ENCODE measurements around the gene GRID2. TPM values are rescaled to one million over a fixed set of nuclear protein-coding genes. Genes with fewer than 3 reads are reported as not detected.

Gene GRID2
- total and polyA plus RNA-seq, 2 of the 13 experiments (the other 11 are each of a cell fraction or from before 2014, with no cell fraction given) = not detected

DNA sequence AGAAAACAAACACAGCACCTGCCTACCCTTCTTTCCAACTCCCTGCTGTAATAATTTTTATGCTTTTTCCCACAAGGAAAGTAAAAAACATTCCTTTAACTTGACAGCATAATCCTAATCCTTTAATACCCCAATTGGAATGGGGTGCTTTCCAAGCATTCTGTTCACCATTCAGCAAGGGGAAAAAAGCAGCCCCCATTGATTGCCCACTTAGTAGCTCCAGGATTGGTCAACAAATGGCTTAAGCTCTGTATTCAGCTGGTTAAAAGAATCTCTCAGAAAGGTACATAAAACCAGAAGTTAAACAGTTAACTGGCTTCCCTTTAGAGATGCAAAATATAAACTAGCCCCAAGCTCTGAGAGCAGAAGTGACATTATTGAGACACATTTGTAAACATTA lies 1330.0 kb downstream of the GRID2 start (continued):
- TF ChIP-seq, protein P1, sequence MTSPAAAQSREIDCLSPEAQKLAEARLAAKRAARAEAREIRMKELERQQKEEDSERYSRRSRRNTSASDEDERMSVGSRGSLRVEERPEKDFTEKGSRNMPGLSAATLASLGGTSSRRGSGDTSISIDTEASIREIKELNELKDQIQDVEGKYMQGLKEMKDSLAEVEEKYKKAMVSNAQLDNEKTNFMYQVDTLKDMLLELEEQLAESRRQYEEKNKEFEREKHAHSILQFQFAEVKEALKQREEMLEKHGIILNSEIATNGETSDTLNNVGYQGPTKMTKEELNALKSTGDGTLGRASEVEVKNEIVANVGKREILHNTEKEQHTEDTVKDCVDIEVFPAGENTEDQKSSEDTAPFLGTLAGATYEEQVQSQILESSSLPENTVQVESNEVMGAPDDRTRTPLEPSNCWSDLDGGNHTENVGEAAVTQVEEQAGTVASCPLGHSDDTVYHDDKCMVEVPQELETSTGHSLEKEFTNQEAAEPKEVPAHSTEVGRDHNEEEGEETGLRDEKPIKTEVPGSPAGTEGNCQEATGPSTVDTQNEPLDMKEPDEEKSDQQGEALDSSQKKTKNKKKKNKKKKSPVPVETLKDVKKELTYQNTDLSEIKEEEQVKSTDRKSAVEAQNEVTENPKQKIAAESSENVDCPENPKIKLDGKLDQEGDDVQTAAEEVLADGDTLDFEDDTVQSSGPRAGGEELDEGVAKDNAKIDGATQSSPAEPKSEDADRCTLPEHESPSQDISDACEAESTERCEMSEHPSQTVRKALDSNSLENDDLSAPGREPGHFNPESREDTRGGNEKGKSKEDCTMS (CRISPR knock-in tag; conservative IDR thresholded peaks at IDR 0.05) = no peak
- TF ChIP-seq ZBTB20 (CRISPR knock-in tag; IDR thresholded peaks at IDR 0.05; ENCODE audit: borderline replicate concordance, low read depth) = no peak
- no peak for TF ChIP-seq JUNB (CRISPR knock-in tag; IDR thresholded peaks at IDR 0.05; ENCODE audit: borderline replicate concordance)
- TF ChIP-seq, protein P2, sequence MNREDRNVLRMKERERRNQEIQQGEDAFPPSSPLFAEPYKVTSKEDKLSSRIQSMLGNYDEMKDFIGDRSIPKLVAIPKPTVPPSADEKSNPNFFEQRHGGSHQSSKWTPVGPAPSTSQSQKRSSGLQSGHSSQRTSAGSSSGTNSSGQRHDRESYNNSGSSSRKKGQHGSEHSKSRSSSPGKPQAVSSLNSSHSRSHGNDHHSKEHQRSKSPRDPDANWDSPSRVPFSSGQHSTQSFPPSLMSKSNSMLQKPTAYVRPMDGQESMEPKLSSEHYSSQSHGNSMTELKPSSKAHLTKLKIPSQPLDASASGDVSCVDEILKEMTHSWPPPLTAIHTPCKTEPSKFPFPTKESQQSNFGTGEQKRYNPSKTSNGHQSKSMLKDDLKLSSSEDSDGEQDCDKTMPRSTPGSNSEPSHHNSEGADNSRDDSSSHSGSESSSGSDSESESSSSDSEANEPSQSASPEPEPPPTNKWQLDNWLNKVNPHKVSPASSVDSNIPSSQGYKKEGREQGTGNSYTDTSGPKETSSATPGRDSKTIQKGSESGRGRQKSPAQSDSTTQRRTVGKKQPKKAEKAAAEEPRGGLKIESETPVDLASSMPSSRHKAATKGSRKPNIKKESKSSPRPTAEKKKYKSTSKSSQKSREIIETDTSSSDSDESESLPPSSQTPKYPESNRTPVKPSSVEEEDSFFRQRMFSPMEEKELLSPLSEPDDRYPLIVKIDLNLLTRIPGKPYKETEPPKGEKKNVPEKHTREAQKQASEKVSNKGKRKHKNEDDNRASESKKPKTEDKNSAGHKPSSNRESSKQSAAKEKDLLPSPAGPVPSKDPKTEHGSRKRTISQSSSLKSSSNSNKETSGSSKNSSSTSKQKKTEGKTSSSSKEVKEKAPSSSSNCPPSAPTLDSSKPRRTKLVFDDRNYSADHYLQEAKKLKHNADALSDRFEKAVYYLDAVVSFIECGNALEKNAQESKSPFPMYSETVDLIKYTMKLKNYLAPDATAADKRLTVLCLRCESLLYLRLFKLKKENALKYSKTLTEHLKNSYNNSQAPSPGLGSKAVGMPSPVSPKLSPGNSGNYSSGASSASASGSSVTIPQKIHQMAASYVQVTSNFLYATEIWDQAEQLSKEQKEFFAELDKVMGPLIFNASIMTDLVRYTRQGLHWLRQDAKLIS (CRISPR knock-in tag; IDR thresholded peaks at IDR 0.05) = no peak
- no peak for TF ChIP-seq TEAD2 (CRISPR knock-in tag; IDR thresholded peaks at IDR 0.05)

DNA sequence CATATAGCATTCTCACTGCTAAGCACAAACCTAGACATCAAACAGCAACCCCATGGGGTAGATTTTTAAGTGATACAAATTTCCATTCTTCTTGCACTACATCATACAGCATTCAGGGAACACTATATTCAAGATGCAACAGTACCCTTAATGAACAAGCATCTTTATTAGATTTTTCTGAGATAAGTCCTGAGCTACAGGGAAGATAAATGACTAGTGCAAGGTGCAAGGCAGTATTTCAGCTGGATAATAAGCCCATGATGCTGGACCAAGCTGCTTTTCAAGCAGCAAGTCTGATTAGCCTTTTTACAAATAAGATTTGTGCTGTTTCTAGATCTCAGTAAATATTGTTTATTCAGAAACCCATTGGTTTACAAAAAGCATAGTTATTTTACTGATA lies 1332.2 kb downstream of the GRID2 start:
- Histone ChIP-seq H3K79me2 (ENCODE audit: insufficient read depth, low read length) (no peaks in the 10 kb centered on the region), H3K36me3 (replicated peaks in 1 of 2; ENCODE audit: control insufficient read depth in 1 of 2, insufficient read depth in 2 of 2, low read length in 2 of 2) (no peaks in the 10 kb centered on the region), H3K4me2 (ENCODE audit: low read depth, low read length) (no peak overlapping the region), H3K27me3 (ENCODE audit: control insufficient read depth in 1 of 2, insufficient read depth in 2 of 2, low read length in 2 of 2) (no peaks in the 10 kb centered on the region), H4K20me1 (ENCODE audit: insufficient read depth, low read length) (no peaks in the 10 kb centered on the region), H3K9me3 (ENCODE audit: low read length) (no peaks in the 10 kb centered on the region), H3K4me1 (ENCODE audit: insufficient read depth, low read length) (no peaks in the 10 kb centered on the region), H3K9ac (ENCODE audit: insufficient read depth, low read depth, low read length) (no peak overlapping the region), H3K4me3 (replicated peaks in 1 of 3; ENCODE audit: insufficient read depth in 1 of 3, low read depth in 2 of 3, low read length in 3 of 3) (no peak overlapping the region), H2AFZ (ENCODE audit: low read length) (no peak overlapping the region), H3K27ac (ENCODE audit: extremely low read length, insufficient read depth, low read length) (no peak overlapping the region)
- intact Hi-C loops (cut with micrococcal nuclease; ENCODE audit: unreplicated experiment) = no loop called here
- ChIA-PET CTCF (ENCODE audit: low intra/inter-chr PET ratio, low total read pairs) (no interaction called here), POLR2A (no interaction called here)
- in situ Hi-C loops (cut with HindIII; ENCODE audit: extremely low pct_ligation_motif_present, low pct_unique_long_range_greater_than_20kb) = no loop called here
- no peak for FAIRE-seq
- no peak for DNase-seq (ENCODE audit: low spot score)
- BruUV-seq (replicated peaks) = no TSS peak
- ATAC-seq = no peak
- TF ChIP-seq HNF4A (CRISPR knock-in tag; IDR thresholded peaks at IDR 0.05) = no peak
- no peak for TF ChIP-seq ZNF850 (CRISPR knock-in tag; conservative IDR thresholded peaks at IDR 0.05)
- no peak for TF ChIP-seq GTF3A (CRISPR knock-in tag; conservative IDR thresholded peaks at IDR 0.05)
- TF ChIP-seq, protein P3, sequence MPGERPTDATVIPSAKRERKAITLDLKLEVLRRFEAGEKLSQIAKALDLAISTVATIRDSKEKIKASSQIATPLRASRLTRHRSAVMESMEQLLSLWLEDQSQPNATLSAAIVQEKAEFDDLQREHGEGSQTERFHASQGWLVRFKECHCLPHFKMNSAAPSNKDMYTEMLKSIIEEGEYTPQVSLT (CRISPR knock-in tag; IDR thresholded peaks at IDR 0.05; ENCODE audit: borderline replicate concordance, low read depth) = no peak
- no peak for TF ChIP-seq STAG1 (CRISPR knock-in tag; IDR thresholded peaks at IDR 0.05)
- no peak for TF ChIP-seq ZNF251 (CRISPR knock-in tag; IDR thresholded peaks at IDR 0.05)
- no peak for TF ChIP-seq POLR2AphosphoS2 (IDR thresholded peaks at IDR 0.05; ENCODE audit: low read depth, low read length)
- TF ChIP-seq, protein P4, sequence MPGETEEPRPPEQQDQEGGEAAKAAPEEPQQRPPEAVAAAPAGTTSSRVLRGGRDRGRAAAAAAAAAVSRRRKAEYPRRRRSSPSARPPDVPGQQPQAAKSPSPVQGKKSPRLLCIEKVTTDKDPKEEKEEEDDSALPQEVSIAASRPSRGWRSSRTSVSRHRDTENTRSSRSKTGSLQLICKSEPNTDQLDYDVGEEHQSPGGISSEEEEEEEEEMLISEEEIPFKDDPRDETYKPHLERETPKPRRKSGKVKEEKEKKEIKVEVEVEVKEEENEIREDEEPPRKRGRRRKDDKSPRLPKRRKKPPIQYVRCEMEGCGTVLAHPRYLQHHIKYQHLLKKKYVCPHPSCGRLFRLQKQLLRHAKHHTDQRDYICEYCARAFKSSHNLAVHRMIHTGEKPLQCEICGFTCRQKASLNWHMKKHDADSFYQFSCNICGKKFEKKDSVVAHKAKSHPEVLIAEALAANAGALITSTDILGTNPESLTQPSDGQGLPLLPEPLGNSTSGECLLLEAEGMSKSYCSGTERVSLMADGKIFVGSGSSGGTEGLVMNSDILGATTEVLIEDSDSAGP (CRISPR knock-in tag; IDR thresholded peaks at IDR 0.05; ENCODE audit: borderline replicate concordance) = no peak
- no peak for TF ChIP-seq NRL (CRISPR knock-in tag; IDR thresholded peaks at IDR 0.05; ENCODE audit: borderline replicate concordance)
- no peak for TF ChIP-seq ZNF614 (CRISPR knock-in tag; IDR thresholded peaks at IDR 0.05; ENCODE audit: borderline replicate concordance)
- no peak for TF ChIP-seq MTA3 (CRISPR knock-in tag; IDR thresholded peaks at IDR 0.05)
- no peak for TF ChIP-seq ZNF773 (CRISPR knock-in tag; IDR thresholded peaks at IDR 0.05; ENCODE audit: borderline replicate concordance)

All from HepG2 (cell line).